Breast epithelium (tissue), 4 donors: ENCODE data around the gene CNR1. TPM values are rescaled to one million over a fixed set of nuclear protein-coding genes. Genes with fewer than 3 reads are reported as not detected.

Experiments used
- DNase-seq, 2 donors: peaks; one replicate each; pipeline ENCODE4 v3.0.0-alpha.2; 2019; ENCODE audit warnings: low spot score in 2 of 2
- H3K27ac ChIP-seq, 2 donors: fragments of 200-600 bp; sonication (generic) in 1 of 2; one replicate each; pipeline ENCODE4 v1.5.1; 2016 to 2019; ENCODE audit warnings: mild to moderate bottlenecking in 1 of 2
- H3K27me3 ChIP-seq, 2 donors: fragments of 200-600 bp; sonication (generic) in 1 of 2; one replicate each; pipeline versions ENCODE4 v1.5.1 to v1.6.0; 2017 to 2019; ENCODE audit warnings: control low read depth in 1 of 2, mild to moderate bottlenecking in 1 of 2
- H3K36me3 ChIP-seq: fragments of 200-600 bp; one replicate; pipeline ENCODE4 v1.5.1; 2019
- H3K4me1 ChIP-seq, 2 donors: fragments of 200-600 bp; sonication (generic); one replicate each; pipeline ENCODE4 v1.5.1; 2016 to 2019; ENCODE audit warnings: control low read depth in 1 of 2
- H3K4me3 ChIP-seq, 3 donors: fragments of 200-600 bp; sonication (generic); 1 replicate in 2 of 3; 2 replicates in 1 of 3; pipeline ENCODE4 v1.5.1; 2016 to 2019; ENCODE audit warnings: mild to moderate bottlenecking in 3 of 3, moderate library complexity in 2 of 3
- H3K9me3 ChIP-seq, 2 donors: fragments of 200-600 bp; sonication (generic) in 1 of 2; one replicate each; pipeline ENCODE4 v1.5.1; 2016 to 2019; ENCODE audit warnings: control low read depth in 1 of 2
- POLR2A ChIP-seq: fragments of 450-650 bp; IDR thresholded peaks from one replicate; pipeline ENCODE4 v1.6.1; 2016; ENCODE audit warnings: antibody characterized with exemption, mild to moderate bottlenecking, moderate library complexity
- POLR2AphosphoS5 ChIP-seq, 3 donors: sonication (generic); formaldehyde crosslinking; IDR thresholded peaks; one replicate each; pipeline ENCODE4 v1.6.1; 2017; ENCODE audit warnings: antibody characterized with exemption in 3 of 3
- intact Hi-C: fragments of 100-400 bp; cut with DNase I; formaldehyde crosslinking; loops from one replicate; pipeline ENCODE4 v1.15.1; 2023; ENCODE audit warnings: low total_unique reads
- total RNA-seq, 3 donors: library from RNA; depleted of rRNA; stranded (reverse); fragments of >200 nt; gene quantifications; one replicate each; pipeline ENCODE4 v1.1.0, GENCODE V29; 2016
- TF ChIP-seq, protein P1 (sequence below), 3 donors: fragments of 450-650 bp; IDR thresholded peaks; one replicate each; pipeline ENCODE4 v1.5.1; 2016 to 2017; ENCODE audit warnings: antibody characterized with exemption in 3 of 3, mild to moderate bottlenecking in 3 of 3, moderate library complexity in 3 of 3

The CNR1 gene
- total RNA-seq, 3 donors from 2014 or later, result 9.4 to 34.2 (median 30.2) TPM

DNA sequence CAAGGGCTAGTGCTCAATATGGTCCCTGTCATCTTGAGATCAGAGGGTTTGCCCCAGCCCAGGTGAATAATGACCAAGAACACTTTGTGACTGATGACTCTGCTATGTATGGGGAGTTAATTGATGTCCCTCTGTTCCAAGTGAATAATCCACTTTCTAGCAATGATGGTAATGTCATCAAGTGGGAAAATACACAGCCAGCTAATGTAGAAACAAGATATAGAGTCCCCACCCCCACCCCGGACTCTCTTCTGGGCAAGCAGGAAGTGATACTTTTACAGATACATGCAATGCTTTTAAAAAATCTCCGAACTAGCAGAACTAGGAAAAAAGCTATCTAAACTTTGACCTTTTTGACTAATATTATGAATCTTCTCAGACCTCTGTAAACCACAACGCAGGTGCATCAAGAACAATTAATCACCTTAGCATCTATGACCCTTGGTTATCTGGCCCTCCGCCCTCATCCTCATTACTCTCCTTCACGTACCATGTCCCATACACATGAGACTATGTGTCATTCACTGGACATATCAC, 30.5 kb downstream of the CNR1 start:
- intact Hi-C loops, result no loop called here
- H3K27me3 ChIP-seq, result no peaks in the 10 kb centered on the region
- H3K4me1 ChIP-seq, result no peaks in the 10 kb centered on the region
- no peak overlapping the region for H3K27ac ChIP-seq
- no peaks in the 10 kb centered on the region for H3K36me3 ChIP-seq
- no peak overlapping the region for H3K4me3 ChIP-seq
- no peak for DNase-seq
- no peaks in the 10 kb centered on the region for H3K9me3 ChIP-seq
- TF ChIP-seq, protein P1, sequence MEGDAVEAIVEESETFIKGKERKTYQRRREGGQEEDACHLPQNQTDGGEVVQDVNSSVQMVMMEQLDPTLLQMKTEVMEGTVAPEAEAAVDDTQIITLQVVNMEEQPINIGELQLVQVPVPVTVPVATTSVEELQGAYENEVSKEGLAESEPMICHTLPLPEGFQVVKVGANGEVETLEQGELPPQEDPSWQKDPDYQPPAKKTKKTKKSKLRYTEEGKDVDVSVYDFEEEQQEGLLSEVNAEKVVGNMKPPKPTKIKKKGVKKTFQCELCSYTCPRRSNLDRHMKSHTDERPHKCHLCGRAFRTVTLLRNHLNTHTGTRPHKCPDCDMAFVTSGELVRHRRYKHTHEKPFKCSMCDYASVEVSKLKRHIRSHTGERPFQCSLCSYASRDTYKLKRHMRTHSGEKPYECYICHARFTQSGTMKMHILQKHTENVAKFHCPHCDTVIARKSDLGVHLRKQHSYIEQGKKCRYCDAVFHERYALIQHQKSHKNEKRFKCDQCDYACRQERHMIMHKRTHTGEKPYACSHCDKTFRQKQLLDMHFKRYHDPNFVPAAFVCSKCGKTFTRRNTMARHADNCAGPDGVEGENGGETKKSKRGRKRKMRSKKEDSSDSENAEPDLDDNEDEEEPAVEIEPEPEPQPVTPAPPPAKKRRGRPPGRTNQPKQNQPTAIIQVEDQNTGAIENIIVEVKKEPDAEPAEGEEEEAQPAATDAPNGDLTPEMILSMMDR (IDR thresholded peaks at IDR 0.05), result no peak
- TF ChIP-seq POLR2AphosphoS5 (IDR thresholded peaks at IDR 0.05) (no peak), POLR2A (no peak)

DNA sequence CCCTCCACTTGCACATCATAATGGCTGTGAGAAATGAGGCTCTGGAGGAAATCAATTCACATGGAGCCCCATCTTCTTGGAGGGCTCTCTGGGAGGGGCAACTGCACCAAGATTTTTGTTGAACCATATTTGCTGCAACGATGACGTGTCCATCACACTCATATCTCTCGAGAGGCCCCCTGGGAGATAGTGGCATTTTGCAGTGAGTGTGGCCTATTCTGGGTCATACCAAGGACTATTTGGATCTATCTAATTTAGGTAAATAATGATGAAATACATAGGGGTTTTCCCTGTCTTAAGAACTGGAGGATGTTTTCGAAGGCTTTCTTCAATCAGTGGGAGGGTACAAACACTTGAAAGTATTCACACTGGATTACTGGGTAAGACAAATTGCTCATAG, 31.6 kb downstream of the CNR1 start:
- TF ChIP-seq POLR2AphosphoS5 (IDR thresholded peaks at IDR 0.05) (no peak), POLR2A (no peak)
- TF ChIP-seq, protein P1 (IDR thresholded peaks at IDR 0.05), result no peak
- Histone ChIP-seq H3K36me3 (no peaks in the 10 kb centered on the region), H3K27ac (no peak overlapping the region), H3K9me3 (no peaks in the 10 kb centered on the region), H3K27me3 (no peaks in the 10 kb centered on the region), H3K4me3 (no peak overlapping the region), H3K4me1 (no peaks in the 10 kb centered on the region)
- intact Hi-C loops, result no loop called here
- DNase-seq, result no peak

DNA sequence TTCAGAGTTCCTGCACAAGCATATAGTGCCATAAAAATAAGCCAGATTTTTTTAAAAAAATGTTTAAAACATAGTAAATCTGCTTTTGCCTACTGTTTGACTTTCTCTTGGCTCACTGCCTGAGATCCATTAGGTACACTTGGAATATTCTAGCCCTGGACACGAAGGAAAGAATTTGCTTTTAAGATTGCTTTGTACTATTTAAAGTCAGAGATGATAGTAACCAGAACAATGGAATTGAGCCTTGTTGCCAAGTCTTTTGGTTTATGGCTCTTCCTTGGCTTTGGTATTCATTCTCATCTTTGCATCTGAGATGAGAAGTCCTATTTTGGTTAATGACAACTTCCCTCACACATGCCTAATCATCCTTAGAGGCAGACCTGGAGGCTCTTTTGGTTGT, 32.4 kb downstream of the CNR1 start:
- TF ChIP-seq, protein P1 (IDR thresholded peaks at IDR 0.05), result no peak
- TF ChIP-seq POLR2AphosphoS5 (IDR thresholded peaks at IDR 0.05), result no peak
- no peak for TF ChIP-seq POLR2A
- Histone ChIP-seq H3K4me3 (no peak overlapping the region), H3K36me3 (no peaks in the 10 kb centered on the region), H3K27ac (no peak overlapping the region), H3K27me3 (no peaks in the 10 kb centered on the region), H3K9me3 (no peaks in the 10 kb centered on the region), H3K4me1 (no peaks in the 10 kb centered on the region)
- no peak for DNase-seq
- intact Hi-C loops, result no loop called here

DNA sequence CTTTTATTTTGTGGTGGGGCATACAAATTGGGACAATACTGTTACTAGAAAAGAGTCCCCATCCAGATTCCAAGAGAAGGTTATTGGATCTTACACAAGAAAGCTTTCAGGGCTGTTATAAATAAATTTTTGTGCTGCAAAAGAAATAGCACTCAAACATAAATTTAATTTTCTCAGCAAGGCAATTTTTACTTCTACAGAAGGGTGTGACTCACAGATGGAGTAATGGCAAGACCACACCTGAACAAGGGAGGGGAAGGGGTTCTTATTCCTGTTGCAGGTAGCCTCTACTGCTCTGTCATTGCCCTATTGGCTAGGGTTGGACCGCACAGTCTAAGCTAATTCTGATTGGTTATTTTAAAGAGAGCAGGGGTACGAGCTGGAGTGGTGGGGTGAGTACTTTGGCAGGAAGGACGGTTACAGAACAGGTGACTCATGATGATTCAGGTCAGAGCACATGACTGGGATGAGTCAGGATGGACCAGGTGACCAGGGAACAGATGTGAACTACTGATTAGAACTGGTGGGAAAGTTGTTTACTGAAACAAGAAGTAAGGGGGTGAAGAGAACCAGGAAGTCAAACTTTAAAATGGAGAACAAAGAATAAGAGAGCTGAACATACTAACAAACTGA, 41.1 kb downstream of the CNR1 start:
- H3K9me3 ChIP-seq, result peaks cover 11 to 28% of the 10 kb centered on the region in 2 donors
- no peaks in the 10 kb centered on the region for H3K36me3 ChIP-seq
- intact Hi-C loops, result no loop called here
- no peak overlapping the region for H3K27ac ChIP-seq
- DNase-seq, result no peak
- no peak overlapping the region for H3K4me3 ChIP-seq
- H3K27me3 ChIP-seq, result no peaks in the 10 kb centered on the region
- H3K4me1 ChIP-seq, result no peaks in the 10 kb centered on the region
- no peak for TF ChIP-seq POLR2A
- TF ChIP-seq POLR2AphosphoS5 (IDR thresholded peaks at IDR 0.05), result no peak
- TF ChIP-seq, protein P1 (IDR thresholded peaks at IDR 0.05), result no peak

DNA sequence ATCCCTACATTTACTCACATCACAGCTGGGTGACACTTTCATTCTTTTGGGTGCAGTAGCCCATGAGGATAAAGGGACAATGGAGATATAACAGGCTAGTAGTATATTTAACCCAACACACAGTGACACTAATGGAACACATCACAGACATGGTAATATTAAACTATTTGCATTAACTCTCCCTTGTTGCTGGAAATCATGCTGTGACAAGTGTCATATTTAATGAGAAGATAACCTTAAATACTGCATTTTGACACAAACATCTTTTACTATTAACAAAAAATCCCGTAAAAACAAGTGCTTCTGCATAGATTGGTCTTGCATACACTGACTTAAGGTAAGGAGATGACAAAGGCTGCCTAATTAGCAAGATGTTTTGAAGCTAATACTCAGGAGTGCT, 45.5 kb downstream of the CNR1 start:
- H3K27ac ChIP-seq, result no peak overlapping the region
- H3K9me3 ChIP-seq, result peaks cover 11 to 23% of the 10 kb centered on the region in 2 donors
- H3K27me3 ChIP-seq, result no peaks in the 10 kb centered on the region
- no peak for TF ChIP-seq POLR2AphosphoS5 (IDR thresholded peaks at IDR 0.05)
- no peak for TF ChIP-seq POLR2A
- TF ChIP-seq, protein P1 (IDR thresholded peaks at IDR 0.05), result no peak
- no peak overlapping the region for H3K4me3 ChIP-seq
- intact Hi-C loops, result no loop called here
- H3K36me3 ChIP-seq, result no peaks in the 10 kb centered on the region
- H3K4me1 ChIP-seq, result no peaks in the 10 kb centered on the region
- DNase-seq, result no peak
